IPS DF 6.9 (cell line): ENCODE data around the gene CDH16.
"Not testable (repeated sequence)": the region's sequence is repeated elsewhere in the genome, so short reads cannot be mapped to it uniquely, and the experiment has no call there.

Experiments
- DNase-seq: peaks from one replicate; pipeline ENCODE4 v3.0.0-alpha.2; 2013; ENCODE audit warnings: low read depth, low spot score
- H3K27ac ChIP-seq: one replicate; pipeline ENCODE4 v1.5.1; 2013; ENCODE audit warnings: low read length, control low read depth
- H3K27me3 ChIP-seq: 2 replicates; pipeline ENCODE4 v1.6.1; 2013; ENCODE audit warnings: mild to moderate bottlenecking, low read length; ENCODE audit not compliant: control insufficient read depth, insufficient read depth
- H3K36me3 ChIP-seq: 2 replicates; pipeline ENCODE4 v1.6.1; 2013; ENCODE audit warnings: low read length; ENCODE audit not compliant: control insufficient read depth, insufficient read depth
- H3K4me1 ChIP-seq: 2 replicates; pipeline ENCODE4 v1.6.1; 2013; ENCODE audit warnings: low read length; ENCODE audit not compliant: control insufficient read depth, insufficient read depth
- H3K4me3 ChIP-seq: 2 replicates; pipeline ENCODE4 v1.5.1; 2013; ENCODE audit warnings: mild to moderate bottlenecking, low read length
- H3K9me3 ChIP-seq: 2 replicates; pipeline ENCODE4 v1.6.1; 2013; ENCODE audit warnings: low read length, inconsistent platforms; ENCODE audit not compliant: control insufficient read depth, insufficient read depth
- WGBS: extraction: QIAGEN DNeasy Blood & Tissue Kit; methylation state at CpG from one replicate; pipeline ENCODE4 v1.1.7; 2013; ENCODE audit warnings: mixed read lengths, missing lambda C conversion rate; ENCODE audit not compliant: insufficient read length, insufficient coverage; 5-methylcytosine and 5-hydroxymethylcytosine counted together

The CDH16 gene

GRCh38 chr16:66903544-66904427, 14.9 kb downstream of the CDH16 start:
- DNase-seq = no peak
- Histone ChIP-seq H3K27ac (no peak overlapping the region), H3K4me3 (no peak overlapping the region), H3K4me1 (peaks cover 3% of the 10 kb centered on the region; the same call in 1 of the 2 replicates), H3K9me3 (no peaks in the 10 kb centered on the region), H3K27me3 (no peaks in the 10 kb centered on the region), H3K36me3 (no peaks in the 10 kb centered on the region)
- no CpG with 5 or more reads among the region's 11 CpGs for WGBS

GRCh38 chr16:66902648-66903543, 15.8 kb downstream of the CDH16 start:
- WGBS = no CpG with 5 or more reads among the region's 14 CpGs
- H3K27me3 ChIP-seq = no peaks in the 10 kb centered on the region
- no peaks in the 10 kb centered on the region for H3K36me3 ChIP-seq
- no peaks in the 10 kb centered on the region for H3K9me3 ChIP-seq
- DNase-seq = no peak
- no peak overlapping the region for H3K27ac ChIP-seq
- peaks cover 3% of the 10 kb centered on the region; the same call in 1 of the 2 replicates for H3K4me1 ChIP-seq
- no peak overlapping the region for H3K4me3 ChIP-seq

GRCh38 chr16:66901626-66902025, 17.1 kb downstream of the CDH16 start:
- no peaks in the 10 kb centered on the region for H3K27me3 ChIP-seq
- H3K27ac ChIP-seq = no peak overlapping the region
- DNase-seq = no peak
- WGBS = no CpG with 5 or more reads among the region's 10 CpGs
- H3K9me3 ChIP-seq = no peaks in the 10 kb centered on the region
- H3K36me3 ChIP-seq = no peaks in the 10 kb centered on the region
- H3K4me3 ChIP-seq = no peak overlapping the region
- H3K4me1 ChIP-seq = peaks cover 3% of the 10 kb centered on the region; the same call in 1 of the 2 replicates

- no CpG with 5 or more reads among the region's 7 CpGs for WGBS
- H3K4me1 ChIP-seq = peaks cover 3% of the 10 kb centered on the region; the same call in 1 of the 2 replicates
- no peak for DNase-seq
- H3K36me3 ChIP-seq = no peaks in the 10 kb centered on the region
- no peak overlapping the region for H3K27ac ChIP-seq
- H3K9me3 ChIP-seq = no peaks in the 10 kb centered on the region
- no peaks in the 10 kb centered on the region for H3K27me3 ChIP-seq
- no peak overlapping the region for H3K4me3 ChIP-seq
Observed at GRCh38 chr16:66900721-66901441, 17.8 kb downstream of the CDH16 start.

- Histone ChIP-seq H3K4me1 (peaks cover 1% of the 10 kb centered on the region; the same call in 1 of the 2 replicates), H3K27me3 (no peaks in the 10 kb centered on the region), H3K36me3 (no peaks in the 10 kb centered on the region), H3K4me3 (no peak overlapping the region), H3K9me3 (no peaks in the 10 kb centered on the region), H3K27ac (no peak overlapping the region)
- no CpG with 5 or more reads among the region's 9 CpGs for WGBS
- DNase-seq = no peak
Observed at GRCh38 chr16:66899945-66900710, 18.6 kb downstream of the CDH16 start.

- WGBS = no CpG with 5 or more reads among the region's 6 CpGs
- no peak overlapping the region for H3K4me3 ChIP-seq
- no peak overlapping the region for H3K27ac ChIP-seq
- no peaks in the 10 kb centered on the region for H3K27me3 ChIP-seq
- H3K9me3 ChIP-seq = no peaks in the 10 kb centered on the region
- peaks cover 1% of the 10 kb centered on the region; the same call in 1 of the 2 replicates for H3K4me1 ChIP-seq
- no peaks in the 10 kb centered on the region for H3K36me3 ChIP-seq
- DNase-seq = no peak
Observed at GRCh38 chr16:66899310-66899944, 19.3 kb downstream of the CDH16 start.

GRCh38 chr16:66898933-66899309, 19.8 kb downstream of the CDH16 start:
- no CpG with 5 or more reads among the region's 2 CpGs for WGBS
- no peak for DNase-seq

GRCh38 chr16:66898207-66898606, 20.5 kb downstream of the CDH16 start:
- no peaks in the 10 kb centered on the region for H3K27me3 ChIP-seq
- no peak overlapping the region for H3K4me3 ChIP-seq
- no peak for DNase-seq
- H3K27ac ChIP-seq = no peak overlapping the region
- H3K36me3 ChIP-seq = no peaks in the 10 kb centered on the region
- H3K4me1 ChIP-seq = peaks cover 1% of the 10 kb centered on the region; the same call in 1 of the 2 replicates
- no peaks in the 10 kb centered on the region for H3K9me3 ChIP-seq
- no CpG with 5 or more reads among the region's 3 CpGs for WGBS

More at GRCh38 chr16:66898933-66899309, 19.8 kb downstream of the CDH16 start:
- H3K36me3 ChIP-seq = no peaks in the 10 kb centered on the region
- no peak overlapping the region for H3K4me3 ChIP-seq
- H3K27me3 ChIP-seq = no peaks in the 10 kb centered on the region
- H3K9me3 ChIP-seq = no peaks in the 10 kb centered on the region
- peaks cover 1% of the 10 kb centered on the region; the same call in 1 of the 2 replicates for H3K4me1 ChIP-seq
- H3K27ac ChIP-seq = no peak overlapping the region

GRCh38 chr16:66896682-66897081, 22.0 kb downstream of the CDH16 start:
- not testable (repeated sequence) for H3K9me3 ChIP-seq, H3K27ac ChIP-seq, H3K27me3 ChIP-seq, H3K4me1 ChIP-seq, H3K36me3 ChIP-seq, H3K4me3 ChIP-seq, DNase-seq
- WGBS = no CpG with 5 or more reads among the region's 5 CpGs
